Measurements from ENCODE around the gene SLC25A22.

DNA sequence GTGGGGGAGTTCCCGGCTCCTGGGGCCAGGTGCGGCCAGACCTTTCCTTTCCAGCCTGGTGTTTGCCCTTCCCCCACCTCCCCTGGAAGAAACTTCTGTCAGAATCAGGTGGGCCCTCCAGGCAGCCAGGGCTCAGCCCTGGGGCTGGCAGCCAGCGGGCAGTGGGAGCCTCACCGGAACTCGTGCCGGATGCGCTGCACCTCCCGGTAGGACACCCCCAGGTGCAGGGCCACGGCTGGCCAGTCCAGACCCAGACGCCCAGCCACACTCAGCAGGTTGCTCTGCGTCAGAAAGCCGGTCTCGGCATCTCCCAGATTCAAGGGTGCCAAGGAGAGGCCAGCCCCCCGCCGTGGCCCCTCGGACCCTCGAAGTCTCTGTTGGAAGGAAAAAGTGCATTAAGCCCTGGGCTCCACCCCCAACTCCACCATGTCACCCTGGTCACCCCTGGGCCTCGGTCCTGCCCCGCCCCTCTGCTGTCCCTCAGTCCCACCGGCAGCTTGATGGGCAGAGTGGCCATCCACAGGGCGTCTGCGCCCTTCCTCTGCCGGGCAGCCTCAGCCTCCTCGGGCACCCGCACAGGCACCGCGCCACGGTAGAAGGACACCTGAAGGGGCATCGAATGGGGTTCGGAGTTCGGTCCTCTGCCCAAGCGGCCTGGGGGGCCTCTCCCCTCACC lies 1.7 kb upstream of the SLC25A22 start:
- TF ChIP-seq, protein P1, sequence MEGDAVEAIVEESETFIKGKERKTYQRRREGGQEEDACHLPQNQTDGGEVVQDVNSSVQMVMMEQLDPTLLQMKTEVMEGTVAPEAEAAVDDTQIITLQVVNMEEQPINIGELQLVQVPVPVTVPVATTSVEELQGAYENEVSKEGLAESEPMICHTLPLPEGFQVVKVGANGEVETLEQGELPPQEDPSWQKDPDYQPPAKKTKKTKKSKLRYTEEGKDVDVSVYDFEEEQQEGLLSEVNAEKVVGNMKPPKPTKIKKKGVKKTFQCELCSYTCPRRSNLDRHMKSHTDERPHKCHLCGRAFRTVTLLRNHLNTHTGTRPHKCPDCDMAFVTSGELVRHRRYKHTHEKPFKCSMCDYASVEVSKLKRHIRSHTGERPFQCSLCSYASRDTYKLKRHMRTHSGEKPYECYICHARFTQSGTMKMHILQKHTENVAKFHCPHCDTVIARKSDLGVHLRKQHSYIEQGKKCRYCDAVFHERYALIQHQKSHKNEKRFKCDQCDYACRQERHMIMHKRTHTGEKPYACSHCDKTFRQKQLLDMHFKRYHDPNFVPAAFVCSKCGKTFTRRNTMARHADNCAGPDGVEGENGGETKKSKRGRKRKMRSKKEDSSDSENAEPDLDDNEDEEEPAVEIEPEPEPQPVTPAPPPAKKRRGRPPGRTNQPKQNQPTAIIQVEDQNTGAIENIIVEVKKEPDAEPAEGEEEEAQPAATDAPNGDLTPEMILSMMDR (IDR thresholded peaks at IDR 0.05; ENCODE audit: low read depth, low read length): no peak
- TF ChIP-seq, protein P2, sequence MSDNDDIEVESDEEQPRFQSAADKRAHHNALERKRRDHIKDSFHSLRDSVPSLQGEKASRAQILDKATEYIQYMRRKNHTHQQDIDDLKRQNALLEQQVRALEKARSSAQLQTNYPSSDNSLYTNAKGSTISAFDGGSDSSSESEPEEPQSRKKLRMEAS (IDR thresholded peaks at IDR 0.05; ENCODE audit: low read depth, low read length): no peak
